ENCODE measurements around the gene CEBPE.

CEBPE gene

DNA sequence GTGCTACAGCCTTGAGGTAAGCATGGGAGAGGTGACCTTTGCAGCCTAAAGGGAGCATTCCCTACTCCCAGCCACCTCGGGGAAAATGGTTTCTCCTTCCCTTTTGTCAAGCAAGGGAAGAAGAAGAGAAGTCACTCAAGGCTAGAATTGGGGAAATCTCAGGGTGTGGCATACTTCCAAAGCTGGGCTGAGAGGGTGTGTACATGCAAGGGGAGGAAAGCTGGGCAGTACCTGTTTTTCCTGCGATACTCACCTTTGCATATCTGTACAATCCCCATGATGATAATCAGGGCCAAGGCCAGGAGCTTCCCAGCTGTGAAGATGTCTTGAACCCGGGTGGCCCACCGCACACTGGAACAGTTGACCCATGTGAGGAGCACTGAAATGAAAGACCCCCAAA is 23.8 kb upstream of the CEBPE start:
- no peak for DNase-seq

DNA sequence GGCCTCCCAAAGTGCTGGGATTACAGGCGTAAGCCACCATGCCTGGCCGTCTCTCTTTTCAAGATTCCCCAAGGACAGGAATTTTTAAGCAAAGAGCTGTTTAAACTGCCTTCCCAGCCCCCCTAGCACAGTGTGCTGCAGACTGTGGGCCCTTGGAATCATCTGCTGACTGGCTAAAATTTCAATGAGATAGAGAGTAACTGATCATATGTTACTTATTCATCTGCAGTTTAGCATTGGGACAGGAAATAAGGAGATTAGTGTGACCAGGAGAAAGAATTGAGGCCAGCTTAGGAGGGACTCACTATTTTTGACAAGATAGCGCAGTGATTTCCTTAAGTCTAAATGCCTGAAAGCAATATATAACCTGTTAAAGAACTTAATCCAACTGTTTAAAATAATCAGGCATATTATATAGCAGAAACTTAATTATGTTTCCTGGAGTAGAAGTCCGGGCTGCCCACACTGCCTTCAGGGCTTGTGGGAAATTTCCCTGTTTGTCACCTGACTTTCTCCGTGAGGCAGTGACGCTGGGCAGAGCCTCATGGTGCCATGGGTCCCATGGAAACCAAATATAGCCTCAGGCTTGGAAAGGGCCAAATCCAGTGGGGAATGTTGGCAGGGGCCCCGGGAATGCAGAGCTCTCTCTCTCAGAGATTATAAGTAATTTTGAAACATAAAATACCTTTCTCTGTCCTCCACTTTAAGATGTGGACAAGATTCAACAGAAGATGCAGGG is 22.8 kb upstream of the CEBPE start:
- no peak for DNase-seq

DNA sequence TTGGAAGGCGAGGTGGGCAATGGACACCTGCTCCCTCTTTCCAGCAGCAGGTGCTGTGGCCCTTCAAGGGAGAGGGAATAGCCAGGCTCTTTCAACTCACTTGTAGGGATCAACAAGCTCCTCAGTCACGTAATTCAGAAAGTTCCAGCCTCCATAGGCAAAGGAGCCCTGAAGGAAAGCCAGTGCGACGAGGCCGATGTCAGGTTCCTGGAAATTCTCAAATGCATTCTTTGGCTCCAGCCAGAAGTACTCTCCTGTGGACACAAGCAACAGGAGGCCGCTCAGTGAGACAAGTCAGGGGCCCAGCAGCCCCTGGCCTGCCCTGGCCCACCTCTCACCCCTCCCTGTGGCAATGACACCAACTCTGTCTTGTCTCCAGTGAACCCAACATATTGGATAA is 21.3 kb upstream of the CEBPE start:
- no peak for DNase-seq

DNA sequence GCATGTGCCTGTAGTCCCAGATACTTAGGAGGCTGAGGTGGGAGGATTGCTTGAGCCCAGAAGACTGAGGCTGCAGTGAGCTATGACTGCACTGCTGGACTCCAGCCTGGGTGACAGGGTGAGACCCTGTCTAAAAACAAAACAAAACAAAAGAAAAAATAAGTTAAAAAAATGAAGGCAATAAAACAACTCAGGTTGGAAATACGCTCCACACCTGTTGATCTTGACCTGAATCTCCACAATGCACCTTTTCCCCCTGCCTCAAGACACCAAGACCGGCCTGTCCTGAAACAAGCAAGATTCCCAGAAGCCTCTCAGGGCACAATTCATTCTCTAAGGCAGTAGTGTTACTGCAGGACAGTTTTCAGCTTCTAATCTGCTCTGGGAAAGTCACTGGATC is 20.8 kb upstream of the CEBPE start:
- no peak for DNase-seq

DNA sequence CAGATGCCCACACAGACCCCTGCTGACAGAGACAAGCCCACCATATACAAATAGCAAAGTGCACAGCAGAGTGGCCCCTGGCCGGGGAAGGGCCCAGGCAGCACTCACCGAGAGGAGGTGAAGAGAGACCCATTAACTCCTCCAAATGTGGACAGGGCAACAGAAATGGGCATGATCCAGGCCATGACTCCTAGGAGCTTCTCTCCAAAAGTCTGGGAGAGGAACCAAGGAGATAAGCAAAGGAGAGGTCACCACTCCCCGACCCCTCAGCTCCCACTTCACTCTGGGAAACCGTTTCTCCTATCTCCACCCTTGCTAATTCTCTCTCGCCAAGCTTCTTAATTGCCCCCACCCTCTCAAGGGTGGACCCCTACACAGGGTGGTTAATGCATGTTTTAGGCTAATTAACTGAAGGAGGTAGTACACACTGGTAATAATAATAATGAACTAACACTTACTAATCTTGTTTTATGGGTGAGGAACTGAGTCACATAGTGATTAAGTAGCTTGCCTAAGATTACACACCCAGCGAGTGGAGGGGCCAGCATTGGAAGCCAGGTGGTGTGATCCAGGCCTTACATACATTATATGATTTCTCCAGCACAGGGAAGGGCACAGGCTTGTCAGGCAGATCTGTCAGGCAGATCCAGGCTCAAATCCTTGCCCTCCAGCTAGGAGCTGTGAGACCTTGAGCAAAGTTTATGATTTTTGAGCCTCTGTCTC is 18.9 kb upstream of the CEBPE start:
- no peak for DNase-seq

DNA sequence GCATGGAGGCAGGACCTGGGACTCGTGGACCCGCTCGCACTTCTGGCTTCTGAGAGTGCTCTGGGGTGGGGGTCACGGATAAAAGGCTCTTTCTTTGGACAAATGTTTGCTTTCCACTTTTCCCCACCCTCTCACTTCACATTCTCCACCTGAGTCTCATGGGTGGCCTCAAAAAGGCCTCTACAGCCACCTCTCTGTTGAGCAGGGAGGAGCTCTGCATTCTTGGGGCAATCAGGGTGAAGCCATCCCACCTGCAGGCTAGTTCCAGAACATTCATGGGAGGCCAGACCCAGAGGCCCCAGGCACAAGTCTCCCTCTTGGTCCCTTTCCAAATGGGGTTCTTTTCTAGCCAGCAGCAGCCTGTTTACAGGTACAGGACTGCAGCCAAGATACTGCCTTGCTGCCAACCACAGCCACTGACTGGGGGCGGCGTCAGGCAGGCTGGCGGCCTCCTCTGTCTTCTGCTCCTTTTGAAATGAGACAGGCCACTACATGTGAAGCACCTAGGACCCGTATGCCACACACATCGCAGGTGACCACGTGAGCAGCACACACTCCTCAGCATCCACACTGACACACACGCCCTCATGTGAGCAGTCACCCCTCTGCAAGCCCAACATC is 18.2 kb upstream of the CEBPE start:
- no peak for DNase-seq

DNA sequence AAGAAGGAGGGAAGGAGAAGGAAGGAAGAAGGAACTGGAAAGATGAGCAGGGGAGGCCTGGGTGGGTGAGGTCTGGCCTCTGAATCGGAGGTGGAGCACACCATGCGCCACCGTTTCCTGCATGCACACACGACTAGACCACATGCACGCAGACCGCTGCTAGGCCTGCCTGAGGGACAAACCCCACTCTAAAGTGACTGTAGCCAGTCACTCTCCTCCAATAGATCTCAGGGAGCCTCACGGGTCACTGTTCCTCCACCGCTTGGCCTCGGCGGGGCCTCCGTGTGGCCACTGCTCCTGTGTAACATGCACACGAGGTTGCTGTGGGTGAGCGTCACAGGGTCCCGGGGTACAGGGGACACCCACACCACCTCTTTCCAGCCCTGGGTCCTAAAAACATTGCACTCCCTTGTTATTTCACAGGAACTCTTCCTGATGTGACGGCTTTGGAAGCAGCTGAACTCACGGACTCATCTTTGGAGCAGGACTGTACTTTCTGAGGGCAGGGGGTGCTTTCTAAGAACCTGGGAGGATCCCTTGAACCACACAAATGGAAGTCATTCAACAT is 17.6 kb upstream of the CEBPE start:
- DNase-seq, result no peak

DNA sequence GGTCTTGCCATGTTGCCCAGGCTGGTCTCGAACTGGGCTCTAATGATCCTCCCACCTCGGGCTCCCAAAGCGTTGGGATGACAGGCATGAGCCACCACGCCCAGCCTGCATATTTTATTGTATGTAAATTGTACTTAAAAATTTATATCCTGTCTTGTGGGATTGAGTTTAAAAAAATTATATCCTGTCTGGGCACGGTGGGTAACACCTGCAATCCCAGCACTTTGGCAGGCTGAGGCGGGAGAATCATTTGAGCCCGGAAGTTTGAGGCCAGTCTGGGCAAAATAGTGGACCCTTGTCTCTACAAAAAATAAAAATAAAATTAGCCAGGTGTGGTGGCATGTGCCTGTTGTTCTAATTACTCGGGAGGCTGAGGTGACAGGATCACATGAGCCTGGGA is 13.9 kb upstream of the CEBPE start:
- DNase-seq, result no peak

DNA sequence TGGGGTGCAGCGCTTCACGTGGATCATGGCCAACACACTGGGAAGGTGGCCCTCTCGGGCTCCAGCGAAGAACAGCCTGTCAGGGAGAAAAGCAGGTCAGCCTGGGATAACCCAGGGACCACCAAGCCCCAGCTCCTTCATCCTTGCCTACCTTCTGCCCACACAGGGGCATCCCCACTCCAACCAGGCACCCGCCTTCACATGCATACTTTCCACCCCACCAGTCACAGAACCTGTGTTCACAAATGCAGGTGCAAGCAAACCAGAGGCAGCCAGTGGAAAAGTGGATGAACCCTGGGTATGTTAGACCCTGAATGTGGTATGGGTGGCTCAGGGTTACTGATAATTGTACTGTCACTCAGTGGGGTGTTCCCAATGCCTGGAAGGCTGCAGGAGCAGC is 12.4 kb upstream of the CEBPE start:
- no peak for DNase-seq

DNA sequence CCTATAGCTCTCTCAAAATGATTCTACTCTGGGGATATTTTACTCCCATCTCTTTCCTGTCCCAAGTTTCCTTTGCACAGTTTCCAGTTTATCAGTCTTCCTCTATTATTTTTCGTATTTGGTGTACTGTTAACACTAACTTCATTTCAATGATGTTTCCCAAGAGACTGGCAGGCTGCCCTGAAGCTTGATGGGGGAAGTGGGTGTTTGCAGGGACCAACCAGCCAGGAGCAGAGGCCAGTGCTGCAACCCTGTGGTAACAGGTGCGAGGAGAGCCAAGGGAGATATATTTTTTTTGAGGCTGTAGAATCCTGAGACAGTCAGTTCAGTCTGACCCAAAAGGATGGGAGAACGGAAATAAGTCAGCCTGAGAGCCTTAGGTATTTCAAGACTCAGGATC is 11.8 kb upstream of the CEBPE start:
- DNase-seq, result peak; percentile 75

DNA sequence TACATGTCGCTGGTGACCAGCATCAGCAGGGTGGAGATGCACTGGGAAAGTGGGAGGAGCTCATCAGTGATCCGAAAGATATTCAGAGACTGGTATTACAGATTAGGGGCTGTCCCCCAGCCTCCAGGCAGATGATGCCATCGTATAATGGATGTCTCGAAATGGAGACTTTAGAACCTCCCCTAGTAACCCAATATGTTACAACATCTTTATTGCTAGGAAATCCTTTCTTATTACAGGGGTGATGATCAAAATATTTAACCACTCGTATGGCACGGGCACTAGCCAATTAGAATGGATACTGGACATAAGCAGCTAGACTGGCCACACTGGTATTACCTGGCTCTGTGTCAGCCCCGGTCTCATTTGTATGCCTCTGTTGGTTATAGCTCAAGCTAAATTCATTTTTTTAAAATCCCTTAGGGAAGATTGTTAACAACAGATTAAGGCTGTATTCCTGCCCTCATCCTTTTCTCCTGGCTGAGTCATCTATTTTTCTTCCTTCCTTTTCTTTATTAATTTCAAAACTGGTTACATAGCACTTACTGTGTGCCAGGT is 10.8 kb upstream of the CEBPE start:
- DNase-seq, result no peak

DNA sequence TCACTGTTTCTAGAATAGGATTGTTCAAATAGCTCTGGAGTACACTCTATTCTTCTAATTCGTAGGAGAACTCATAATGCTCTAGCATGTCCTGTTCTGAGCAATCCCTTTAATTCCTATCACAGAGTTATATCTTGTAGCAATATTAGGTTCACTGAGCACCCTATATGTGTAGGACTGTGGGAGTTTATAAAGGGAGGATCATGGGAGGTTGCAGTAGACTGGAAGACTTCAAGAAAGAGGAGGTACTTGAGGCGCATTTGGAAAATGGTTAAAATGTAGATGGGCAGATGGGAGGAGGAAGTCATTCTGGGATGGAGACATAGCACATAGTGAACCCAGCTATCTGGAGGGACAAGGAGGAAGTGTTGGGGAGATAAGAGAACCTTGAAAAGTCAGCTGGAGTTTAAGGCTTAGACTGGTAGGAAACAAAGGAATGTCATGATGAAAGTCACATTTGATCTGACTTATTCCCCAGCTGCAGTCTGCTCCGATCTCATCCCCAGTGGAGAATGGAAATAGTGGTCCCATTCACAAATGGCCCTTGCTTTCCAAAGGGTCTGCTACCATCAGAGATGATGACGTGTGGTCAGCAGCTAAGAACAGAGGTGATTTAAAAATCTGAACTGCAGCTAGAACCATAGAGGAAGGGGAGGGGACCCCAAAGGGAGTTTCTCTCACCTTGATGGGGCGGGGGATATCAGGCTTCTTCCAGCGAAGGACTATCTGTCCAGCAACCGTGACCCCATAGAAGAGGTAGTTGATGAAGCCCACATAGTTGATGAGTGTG is 10.1 kb upstream of the CEBPE start:
- peak; percentile 44 for DNase-seq

DNA sequence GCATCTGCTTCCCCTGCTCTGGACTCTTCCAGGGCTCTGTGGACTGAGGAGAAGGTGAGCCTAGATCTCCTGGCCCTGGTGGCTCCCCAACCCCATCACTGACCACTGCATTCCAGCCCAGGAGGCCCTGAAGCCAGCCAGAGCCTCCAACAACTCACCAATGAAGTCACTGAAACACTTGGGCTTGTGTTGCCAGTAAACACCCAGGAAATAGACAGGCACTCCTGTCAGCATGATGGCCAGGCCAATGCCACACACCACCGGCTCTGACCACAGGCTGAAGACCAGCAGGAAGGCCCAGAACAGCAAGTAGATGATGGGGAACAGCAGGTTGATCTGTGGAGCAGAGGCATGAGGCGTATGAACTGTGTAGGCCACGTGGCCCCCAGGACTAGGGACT is 8.8 kb upstream of the CEBPE start:
- no peak for DNase-seq

DNA sequence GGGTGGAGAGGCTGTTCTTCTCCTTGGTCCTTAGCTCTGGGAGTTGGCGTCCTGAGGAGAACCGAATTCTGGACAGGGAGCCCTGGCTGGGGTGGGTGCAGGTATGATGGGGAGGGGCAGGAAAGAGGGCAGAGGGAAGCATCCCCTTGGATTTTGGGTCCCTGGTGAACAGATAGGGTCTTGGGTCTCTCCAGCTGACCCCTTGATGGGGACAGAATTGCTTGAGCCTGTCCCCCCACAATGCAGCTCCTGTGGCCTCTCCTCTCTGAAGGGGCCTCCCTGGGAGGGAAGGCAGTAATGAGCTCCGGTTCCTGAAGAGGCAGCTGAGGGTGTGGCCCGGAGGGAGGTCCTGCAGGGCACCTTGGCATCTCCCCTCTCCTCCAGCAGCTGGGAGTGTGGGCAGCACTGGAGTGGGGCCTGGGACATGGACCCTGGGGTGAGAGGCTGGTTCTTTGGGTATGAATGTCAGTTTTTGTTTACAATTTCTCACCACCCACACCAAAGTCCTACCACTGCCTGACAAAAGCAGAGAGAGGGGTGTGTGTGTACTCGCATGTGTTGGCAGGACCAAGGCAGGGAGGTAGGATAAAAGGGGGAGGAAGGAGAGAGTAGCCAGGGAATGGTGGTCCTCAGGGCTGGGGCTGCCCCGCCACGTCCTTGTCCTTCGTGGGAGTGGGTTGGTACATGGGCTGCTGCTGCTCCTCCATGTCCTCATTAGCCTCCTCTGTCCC is 7.7 kb upstream of the CEBPE start:
- DNase-seq, result no peak

DNA sequence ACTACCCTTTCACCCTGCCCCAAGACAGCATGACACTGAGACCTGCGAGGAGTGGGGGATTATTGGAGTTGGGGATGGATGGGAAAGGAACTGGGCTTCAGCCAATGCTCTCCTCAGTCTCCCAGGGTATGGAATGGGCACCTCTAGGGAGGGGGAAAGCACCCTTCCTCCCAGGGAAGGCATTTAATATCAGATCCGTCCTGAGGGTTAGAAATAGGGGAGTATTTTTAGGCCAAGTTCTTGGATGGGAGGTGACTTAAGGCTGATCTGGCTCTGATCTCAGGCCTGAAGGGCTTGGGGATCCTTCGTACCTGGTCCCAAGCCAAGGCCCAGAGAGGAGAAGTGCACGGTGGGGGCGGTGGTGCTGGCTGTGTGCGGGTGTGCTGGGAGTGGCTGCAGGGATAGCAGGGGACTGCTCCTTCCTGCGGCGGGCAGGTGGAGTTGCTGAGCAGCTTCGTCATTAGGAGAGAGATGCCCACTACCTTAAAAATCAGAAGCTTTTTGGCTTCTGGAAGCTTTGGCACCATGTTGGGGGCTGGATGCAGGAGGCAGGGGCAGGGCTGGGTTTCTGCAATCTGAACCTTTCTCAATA is 7.0 kb upstream of the CEBPE start:
- DNase-seq, result no peak

DNA sequence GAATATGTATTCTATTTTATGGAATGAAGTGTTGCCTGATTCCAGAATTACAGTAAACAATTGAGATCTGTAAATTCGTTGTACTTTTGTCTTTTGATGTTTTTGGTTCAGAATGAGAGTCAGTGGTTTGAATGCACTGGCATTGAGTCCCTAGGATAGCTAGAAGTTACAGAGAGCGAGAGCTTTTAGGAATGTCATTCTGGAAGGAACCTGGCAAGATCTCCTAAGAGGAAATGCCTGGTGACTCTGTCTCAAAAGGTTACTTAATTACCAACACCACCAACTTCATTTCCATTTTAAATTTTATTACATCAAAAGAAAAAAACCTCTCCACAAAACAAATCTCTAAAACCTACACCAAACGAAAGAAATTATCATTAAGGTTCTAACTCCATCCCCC is 6.0 kb upstream of the CEBPE start:
- DNase-seq, result no peak

DNA sequence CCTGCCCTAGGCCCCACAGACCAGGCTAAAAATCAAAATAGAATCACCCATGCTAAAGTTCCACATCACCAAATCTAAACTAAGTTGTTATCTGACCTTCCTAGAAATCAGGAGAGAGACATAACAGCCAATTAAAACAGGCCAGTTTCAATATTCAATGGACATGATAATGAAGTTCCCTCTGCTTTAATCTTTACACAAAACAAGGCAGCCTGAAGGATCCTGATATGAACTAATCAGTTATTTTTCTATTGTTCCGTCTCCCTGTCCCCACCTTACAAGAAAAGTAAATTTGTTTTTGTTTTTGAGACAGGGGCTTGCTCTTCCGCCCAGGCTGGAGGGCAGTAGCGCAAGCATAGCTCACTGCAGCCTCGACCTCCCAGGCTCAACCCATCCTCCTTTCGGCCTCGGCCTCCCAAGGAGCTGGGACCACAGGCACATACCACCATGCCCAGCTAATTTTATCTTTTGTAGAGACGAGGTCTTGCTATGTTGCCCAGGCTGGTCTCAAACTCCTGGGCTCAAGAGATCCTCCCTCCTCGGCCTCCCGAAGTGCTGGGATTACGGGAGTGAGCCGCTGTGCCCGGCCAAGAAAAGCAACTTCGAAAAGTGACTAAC is 5.4 kb upstream of the CEBPE start:
- no peak for DNase-seq

DNA sequence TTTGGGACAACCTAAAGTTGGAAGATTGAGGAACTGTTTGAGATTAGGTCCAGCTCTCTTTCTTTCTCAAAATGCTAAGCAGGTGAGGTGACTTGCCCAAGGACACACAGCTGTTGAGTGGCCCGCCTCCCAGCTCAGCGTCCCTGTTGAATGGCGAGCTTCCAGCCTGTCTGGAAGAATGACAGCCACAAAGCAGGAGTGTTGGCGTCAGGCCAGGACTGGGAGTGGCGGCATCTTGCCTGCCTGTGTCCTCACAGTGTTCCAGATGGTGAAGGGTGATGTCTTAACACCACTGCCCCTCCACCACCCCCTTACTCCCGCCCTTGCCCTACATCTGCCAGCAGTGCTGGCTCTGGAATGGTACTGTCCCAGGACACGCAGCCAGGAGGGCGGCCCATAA is 4.4 kb upstream of the CEBPE start:
- peak; percentile 40 for DNase-seq

DNA sequence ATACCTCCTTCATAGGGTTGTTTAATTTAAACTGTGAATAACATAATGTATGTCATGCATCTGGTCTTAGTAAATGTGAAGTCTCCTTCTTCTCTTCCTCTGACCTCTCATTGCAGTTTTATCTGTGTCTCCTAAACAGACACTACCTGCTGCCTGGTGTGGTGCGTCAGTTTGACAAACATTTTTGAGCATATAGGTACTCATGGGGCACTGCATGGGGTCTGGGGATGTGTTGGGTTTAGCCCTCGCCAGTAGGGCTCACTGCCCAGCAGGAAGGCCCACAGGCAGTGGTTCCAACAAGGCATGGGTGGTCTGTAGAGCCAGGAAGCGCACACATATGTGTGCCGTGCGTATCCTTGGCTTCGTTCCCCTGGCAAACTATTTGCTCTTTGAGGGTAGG is 3.0 kb upstream of the CEBPE start:
- DNase-seq, result no peak

DNA sequence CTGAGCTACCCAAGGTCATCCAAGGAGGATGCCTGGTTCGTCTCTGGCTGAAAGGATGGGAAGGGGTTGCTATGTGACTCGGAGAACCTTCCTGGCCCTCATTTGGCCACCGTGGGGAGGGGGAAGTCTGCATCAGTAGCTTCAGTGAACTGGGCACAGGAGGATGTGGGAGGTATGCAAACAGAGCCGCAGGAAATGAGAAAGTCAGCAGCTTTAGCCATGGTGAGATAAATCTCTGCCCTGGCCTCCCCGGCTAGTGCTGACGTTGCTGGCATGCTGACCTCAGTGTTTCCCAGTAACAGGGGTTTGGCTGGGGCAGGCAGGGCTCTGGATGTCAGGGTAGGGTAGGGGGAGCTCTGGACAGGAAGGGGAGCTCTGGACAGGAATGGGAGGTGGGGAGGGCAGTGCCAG is 2.3 kb upstream of the CEBPE start:
- DNase-seq, result no peak

DNA sequence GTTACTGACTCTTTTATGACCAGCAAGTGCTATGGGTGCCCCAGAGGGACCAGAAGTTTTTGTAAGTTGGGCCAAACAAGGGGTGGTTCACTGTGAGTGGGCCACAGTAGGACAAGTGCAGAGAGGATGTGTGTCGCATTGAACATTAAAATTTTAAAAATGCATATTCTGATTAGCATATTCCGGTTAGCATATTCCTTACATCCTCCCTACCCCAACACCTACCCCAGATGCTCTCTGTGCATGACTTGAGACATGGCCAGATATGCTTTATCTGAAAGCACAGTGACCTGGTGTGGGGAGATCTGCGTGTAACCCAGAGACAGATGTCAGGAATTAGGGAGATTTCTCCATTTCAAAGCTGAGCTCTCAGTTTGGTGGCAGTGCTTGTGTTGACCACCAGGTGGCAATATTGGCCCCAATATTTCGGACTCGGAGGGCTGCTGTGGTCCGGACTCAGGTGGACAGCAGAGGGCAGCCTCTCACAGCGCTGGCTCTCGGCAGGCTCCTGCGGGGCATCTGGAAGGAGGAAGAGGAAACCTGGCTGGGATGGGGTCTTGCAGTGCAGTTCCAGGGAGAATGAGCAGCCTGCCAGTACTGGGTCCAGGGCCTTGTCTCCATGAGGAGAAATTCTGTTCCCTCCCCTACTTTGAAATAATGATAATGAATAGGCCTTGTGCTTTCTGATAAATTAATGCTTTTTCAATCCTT is 1.6 kb upstream of the CEBPE start:
- peak; percentile 95 for DNase-seq
